WTC11 (cell line): ENCODE results near the gene JTB. TPM values are rescaled to one million over a fixed set of nuclear protein-coding genes. Genes with fewer than 3 reads are reported as not detected.

Source experiments
- ATAC-seq: fragments of 200-7000 bp; cut with Tn5 transposase; 2 replicates; pipeline ENCODE4 v1.10.0; 2021; ENCODE audit warnings: mild to moderate bottlenecking, moderate library complexity
- CTCF ChIA-PET: fragments of 300-600 bp; sonication (Branson Sonifier 250); formaldehyde crosslinking; loops from one replicate; lab custom pipeline; 2021; ENCODE audit warnings: antibody characterized with exemption; lab: Charles Lee
- POLR2A ChIA-PET: fragments of 350-600 bp; sonication (Branson Sonifier 250); formaldehyde crosslinking; loops from one replicate; lab custom pipeline; 2021; ENCODE audit warnings: antibody characterized with exemption; lab: Charles Lee
- DNase-seq: peaks from one replicate; pipeline ENCODE4 v3.0.0; 2021; ENCODE audit warnings: low spot score
- H3K27ac Mint-ChIP-seq: 2 replicates; pipeline ENCODE4 v1.8.0; 2021; ENCODE audit warnings: mixed read lengths
- H3K27me3 Mint-ChIP-seq: 2 replicates; pipeline ENCODE4 v1.8.0; 2021; ENCODE audit warnings: low read depth, mild to moderate bottlenecking, moderate library complexity, mixed read lengths
- H3K36me3 Mint-ChIP-seq: 2 replicates; pipeline ENCODE4 v1.8.0; 2021; ENCODE audit warnings: mixed read lengths
- H3K4me1 Mint-ChIP-seq: 2 replicates; pipeline ENCODE4 v1.8.0; 2022; ENCODE audit warnings: mixed read lengths
- H3K4me3 Mint-ChIP-seq: 2 replicates; pipeline ENCODE4 v1.8.0; 2021; ENCODE audit warnings: mild to moderate bottlenecking, moderate library complexity, mixed read lengths
- H3K9me3 Mint-ChIP-seq: 2 replicates; pipeline ENCODE4 v1.8.0; 2021; ENCODE audit warnings: mixed read lengths
- ATF3 ChIP-seq: sonication (generic); formaldehyde crosslinking; conservative IDR thresholded peaks from 2 replicates; pipeline ENCODE4 v1.8.1; 2022; ENCODE audit warnings: mild to moderate bottlenecking, missing genetic modification reagents
- CREM ChIP-seq: sonication (generic); formaldehyde crosslinking; IDR thresholded peaks from 2 replicates; pipeline ENCODE4 v1.8.1; 2022; ENCODE audit warnings: mild to moderate bottlenecking, missing genetic modification reagents, moderate library complexity
- E2F5 ChIP-seq: sonication (generic); formaldehyde crosslinking; IDR thresholded peaks from 2 replicates; pipeline ENCODE4 v1.8.1; 2022; ENCODE audit warnings: mild to moderate bottlenecking, moderate library complexity, missing genetic modification reagents
- EMX1 ChIP-seq: fragments of 250-450 bp; sonication (Bioruptor Pico); IDR thresholded peaks from 2 replicates; pipeline ENCODE4 v1.8.0; 2021; ENCODE audit warnings: mild to moderate bottlenecking
- ESRRA ChIP-seq: sonication (generic); formaldehyde crosslinking; IDR thresholded peaks from 2 replicates; pipeline ENCODE4 v1.8.1; 2022; ENCODE audit warnings: mild to moderate bottlenecking, missing genetic modification reagents, borderline replicate concordance
- HMGA2 ChIP-seq: fragments of 250-450 bp; sonication (Bioruptor Pico); IDR thresholded peaks from 2 replicates; pipeline ENCODE4 v1.4.0; 2021; ENCODE audit warnings: mild to moderate bottlenecking, moderate library complexity
- JUN ChIP-seq: sonication (generic); formaldehyde crosslinking; IDR thresholded peaks from 2 replicates; pipeline ENCODE4 v1.8.0; 2023; ENCODE audit warnings: mild to moderate bottlenecking, missing genetic modification reagents
- MYBL2 ChIP-seq: sonication (generic); formaldehyde crosslinking; IDR thresholded peaks from 2 replicates; pipeline ENCODE4 v1.8.1; 2023; ENCODE audit warnings: mild to moderate bottlenecking, moderate library complexity, missing genetic modification reagents
- NFYB ChIP-seq: sonication (generic); formaldehyde crosslinking; conservative IDR thresholded peaks from 2 replicates; pipeline ENCODE4 v1.8.0; 2022; ENCODE audit warnings: low read depth, missing genetic modification reagents
- NR2C2 ChIP-seq: sonication (generic); formaldehyde crosslinking; IDR thresholded peaks from 2 replicates; pipeline ENCODE4 v1.8.0; 2022; ENCODE audit warnings: mild to moderate bottlenecking, missing genetic modification reagents
- PRDM15 ChIP-seq: sonication (generic); formaldehyde crosslinking; IDR thresholded peaks from 2 replicates; pipeline ENCODE4 v1.8.0; 2022; ENCODE audit warnings: missing genetic modification reagents
- PREB ChIP-seq: sonication (generic); formaldehyde crosslinking; IDR thresholded peaks from 2 replicates; pipeline ENCODE4 v1.8.1; 2022; ENCODE audit warnings: mild to moderate bottlenecking, missing genetic modification reagents, moderate library complexity, borderline replicate concordance
- RELA ChIP-seq: sonication (generic); formaldehyde crosslinking; IDR thresholded peaks from 2 replicates; pipeline ENCODE4 v1.8.1; 2022; ENCODE audit warnings: missing genetic modification reagents, mild to moderate bottlenecking, borderline replicate concordance
- SMAD3 ChIP-seq: sonication (generic); formaldehyde crosslinking; IDR thresholded peaks from 2 replicates; pipeline ENCODE4 v1.8.0; 2022; ENCODE audit warnings: missing genetic modification reagents, mild to moderate bottlenecking, borderline replicate concordance
- SOX15 ChIP-seq: fragments of 250-450 bp; sonication (Bioruptor Pico); IDR thresholded peaks from 2 replicates; pipeline ENCODE4 v1.9.0; 2021; ENCODE audit warnings: mild to moderate bottlenecking
- STAT6 ChIP-seq: sonication (generic); formaldehyde crosslinking; conservative IDR thresholded peaks from 2 replicates; pipeline ENCODE4 v1.8.1; 2023; ENCODE audit warnings: mild to moderate bottlenecking, low read depth, missing genetic modification reagents, moderate library complexity
- TCF7 ChIP-seq: sonication (generic); formaldehyde crosslinking; IDR thresholded peaks from 2 replicates; pipeline ENCODE4 v1.8.0; 2022; ENCODE audit warnings: mild to moderate bottlenecking, low read depth, missing genetic modification reagents, moderate library complexity
- USF1 ChIP-seq: sonication (generic); formaldehyde crosslinking; IDR thresholded peaks from 2 replicates; pipeline ENCODE4 v1.8.0; 2022; ENCODE audit warnings: mild to moderate bottlenecking, missing genetic modification reagents
- ZNF121 ChIP-seq: sonication (generic); formaldehyde crosslinking; IDR thresholded peaks from 2 replicates; pipeline ENCODE4 v1.8.0; 2023; ENCODE audit warnings: missing genetic modification reagents
- ZNF219 ChIP-seq: sonication (generic); formaldehyde crosslinking; IDR thresholded peaks from 2 replicates; pipeline ENCODE4 v1.8.0; 2023; ENCODE audit warnings: missing genetic modification reagents, mild to moderate bottlenecking, borderline replicate concordance
- ZNF416 ChIP-seq: fragments of 250-450 bp; sonication (Bioruptor Pico); IDR thresholded peaks from 2 replicates; pipeline ENCODE4 v1.9.0; 2021; ENCODE audit warnings: mild to moderate bottlenecking, inconsistent platforms
- ZNF425 ChIP-seq: fragments of 250-450 bp; sonication (Bioruptor Pico); conservative IDR thresholded peaks from 2 replicates; pipeline ENCODE4 v1.9.0; 2021; ENCODE audit warnings: mild to moderate bottlenecking
- ZSCAN18 ChIP-seq: fragments of 250-450 bp; sonication (Bioruptor Pico); IDR thresholded peaks from 2 replicates; pipeline ENCODE4 v2.1.2; 2022; ENCODE audit warnings: mild to moderate bottlenecking, moderate library complexity
- total RNA-seq: library from RNA; stranded (reverse); gene quantifications from 3 replicates; pipeline ENCODE4 v1.2.3, GENCODE V29; 2021

JTB gene
- total RNA-seq, 1 experiment from 2014 or later, result 90.3 TPM

GRCh38 chr1:153995640-153996039 is 18.2 kb upstream of the JTB start:
- Mint-ChIP-seq H3K36me3 (peaks cover 49% of the 10 kb centered on the region), H3K27ac (peak overlapping the region; percentile 73; the same call in 1 of the 2 replicates), H3K9me3 (peaks cover 6% of the 10 kb centered on the region), H3K4me3 (no peak overlapping the region), H3K4me1 (peaks cover 19% of the 10 kb centered on the region), H3K27me3 (no peaks in the 10 kb centered on the region)
- TF ChIP-seq ATF3 (CRISPR knock-in tag) (no peak), NFYB (CRISPR knock-in tag) (no peak), CREM (CRISPR knock-in tag) (no peak), JUN (no peak), E2F5 (CRISPR knock-in tag) (no peak), RELA (CRISPR knock-in tag) (no peak), ZNF219 (CRISPR knock-in tag) (no peak), ZNF425 (no peak), EMX1 (CRISPR knock-in tag) (no peak), HMGA2 (CRISPR knock-in tag) (no peak), TCF7 (CRISPR knock-in tag) (no peak), PRDM15 (CRISPR knock-in tag) (no peak), ZSCAN18 (no peak), NR2C2 (CRISPR knock-in tag) (no peak), ZNF416 (CRISPR knock-in tag) (no peak), ESRRA (CRISPR knock-in tag) (no peak)
- CTCF ChIA-PET, result no interaction called here
- DNase-seq (no peak), ATAC-seq (no peak)
- POLR2A ChIA-PET, result interaction anchor here (0.7 to 1.1 kb wide), 2 partner anchors 28 to 37 kb away, joined by 3 to 8 read pairs; partner anchors contain the start of gene CREB3L4

GRCh38 chr1:153995202-153995601 is 17.7 kb upstream of the JTB start:
- peaks cover 53% of the 10 kb centered on the region for H3K36me3 Mint-ChIP-seq
- peaks cover 6% of the 10 kb centered on the region for H3K9me3 Mint-ChIP-seq
- no peak overlapping the region for H3K4me3 Mint-ChIP-seq
- peaks cover 22% of the 10 kb centered on the region for H3K4me1 Mint-ChIP-seq
- DNase-seq, result no peak
- POLR2A ChIA-PET, result interaction anchor here (1.1 kb wide), 1 partner anchor 28 kb away, joined by 8 read pairs; the partner anchor contains the start of gene CREB3L4
- peak overlapping the region; percentile 73; the same call in 1 of the 2 replicates for H3K27ac Mint-ChIP-seq
- CTCF ChIA-PET, result no interaction called here
- ATAC-seq, result no peak
- H3K27me3 Mint-ChIP-seq, result no peaks in the 10 kb centered on the region
- TF ChIP-seq MYBL2 (CRISPR knock-in tag), result no peak
- TF ChIP-seq SOX15, result no peak
- no peak for TF ChIP-seq SMAD3
- TF ChIP-seq ZNF121, result no peak
- TF ChIP-seq STAT6, result no peak
- TF ChIP-seq PREB, result no peak
- no peak for TF ChIP-seq NR2C2 (CRISPR knock-in tag)
- no peak for TF ChIP-seq ZNF416 (CRISPR knock-in tag)
- TF ChIP-seq USF1 (CRISPR knock-in tag), result no peak
